Activated naive CD8-positive, alpha-beta T cell treated with anti-CD3 and anti-CD28 coated beads, Interleukin-2, amount 50 U/mL, for 16 hours (primary cell): ENCODE measurements around the gene EBLN1.
"Not testable (repeated sequence)": the region's sequence is repeated elsewhere in the genome, so short reads cannot be mapped to it uniquely, and the experiment has no call there.

Experiments used
- DNase-seq: peaks from one replicate; pipeline ENCODE4 v3.0.0-alpha.2; 2020; ENCODE audit warnings: low read depth, low spot score

EBLN1 gene

GRCh38 chr10:22228167-22228938, 10.5 kb upstream of the EBLN1 start:
- no peak for DNase-seq

- no peak for DNase-seq
These were observed 8.8 kb upstream of the EBLN1 start for GRCh38 chr10:22226599-22226998.

GRCh38 chr10:22222236-22223190, 4.7 kb upstream of the EBLN1 start:
- no peak for DNase-seq

- no peak for DNase-seq
These were observed 1.5 kb upstream of the EBLN1 start for GRCh38 chr10:22219308-22219707.

GRCh38 chr10:22218448-22218847, 633 bp upstream of the EBLN1 start:
- DNase-seq = no peak

DNA sequence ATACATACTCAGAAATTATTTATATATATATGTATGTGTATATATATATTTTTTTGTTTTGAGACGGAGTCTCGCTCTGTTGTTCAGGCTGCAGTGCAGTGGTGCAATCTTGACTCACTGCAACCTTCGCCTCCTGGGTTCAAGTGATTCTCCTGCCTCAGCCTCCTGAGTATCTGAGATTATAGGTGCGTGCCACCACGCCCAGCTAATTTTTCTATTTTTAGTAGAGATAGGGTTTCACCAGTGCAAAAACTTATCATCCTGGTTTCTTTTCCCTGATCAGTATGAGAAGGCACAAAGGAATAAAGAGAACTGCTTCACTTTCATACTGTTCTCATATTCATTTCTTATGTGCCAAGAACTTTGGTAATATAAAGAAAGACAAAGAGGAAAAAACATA, 731 bp downstream of the EBLN1 start:
- not testable (repeated sequence) for DNase-seq

DNA sequence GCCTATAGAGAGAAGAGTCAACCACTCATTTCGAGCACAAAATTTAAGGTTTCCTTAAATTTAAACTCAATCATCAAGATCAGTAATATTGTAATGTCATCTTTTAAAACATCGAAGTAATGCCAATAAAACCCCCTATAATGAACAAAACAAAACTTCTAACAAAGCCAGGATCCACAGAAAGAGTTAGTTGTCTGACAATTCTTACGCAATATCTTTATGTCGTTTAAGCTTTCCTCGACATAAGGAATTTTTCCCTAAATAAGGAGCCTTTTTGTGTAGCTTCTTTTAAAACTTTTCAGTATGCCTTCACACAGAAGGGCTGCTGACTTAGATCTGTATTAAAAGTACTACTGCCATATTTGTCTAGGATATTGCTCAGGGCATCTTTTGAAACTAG, 7.5 kb downstream of the EBLN1 start:
- DNase-seq = no peak

GRCh38 chr10:22193945-22194344, 23.9 kb downstream of the EBLN1 start:
- no peak for DNase-seq

GRCh38 chr10:22185586-22185985, 32.2 kb downstream of the EBLN1 start:
- DNase-seq = no peak

- no peak for DNase-seq
These were observed 33.9 kb downstream of the EBLN1 start for GRCh38 chr10:22183771-22184461.

DNA sequence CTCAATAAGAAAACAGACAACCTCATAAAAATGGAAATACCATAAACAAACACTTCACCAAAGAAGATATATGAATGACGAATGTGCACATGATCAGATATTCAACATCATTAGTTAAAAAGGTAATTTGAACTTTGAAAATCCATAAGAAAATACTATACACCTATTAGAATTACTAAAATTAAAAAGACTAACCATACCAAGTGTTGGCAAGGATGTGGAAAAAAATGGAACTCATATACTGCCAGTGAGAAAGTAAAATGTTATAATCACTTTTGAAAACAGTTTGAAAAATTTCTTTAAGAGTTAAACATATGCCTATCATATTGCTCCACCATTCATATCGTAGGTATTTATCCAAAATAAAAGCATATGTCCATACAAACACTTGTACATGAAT, 37.1 kb downstream of the EBLN1 start:
- no peak for DNase-seq

- DNase-seq = no peak
These were observed 43.4 kb downstream of the EBLN1 start for GRCh38 chr10:22174442-22174841.

GRCh38 chr10:22171131-22171530, 46.7 kb downstream of the EBLN1 start:
- no peak for DNase-seq

GRCh38 chr10:22170582-22170981, 47.2 kb downstream of the EBLN1 start:
- no peak for DNase-seq

DNA sequence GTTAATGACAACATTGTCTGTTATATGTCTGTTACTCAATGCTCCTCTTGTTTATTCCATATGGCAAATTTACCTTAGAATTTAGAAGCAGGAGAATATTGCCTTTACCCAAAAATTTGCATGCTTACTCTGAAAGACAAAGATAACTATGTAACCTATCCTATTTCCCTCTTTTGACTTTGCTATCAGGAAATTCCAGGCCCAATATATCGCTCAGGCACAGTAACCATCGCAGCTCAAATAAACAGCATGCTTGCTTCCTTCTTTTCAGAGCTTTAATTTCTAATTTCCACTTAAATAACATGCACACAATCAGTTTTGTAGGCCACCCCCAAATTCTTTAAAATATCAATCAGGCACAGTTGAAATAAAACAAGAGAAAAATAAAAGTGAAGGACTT, 57.8 kb downstream of the EBLN1 start:
- DNase-seq = no peak

DNA sequence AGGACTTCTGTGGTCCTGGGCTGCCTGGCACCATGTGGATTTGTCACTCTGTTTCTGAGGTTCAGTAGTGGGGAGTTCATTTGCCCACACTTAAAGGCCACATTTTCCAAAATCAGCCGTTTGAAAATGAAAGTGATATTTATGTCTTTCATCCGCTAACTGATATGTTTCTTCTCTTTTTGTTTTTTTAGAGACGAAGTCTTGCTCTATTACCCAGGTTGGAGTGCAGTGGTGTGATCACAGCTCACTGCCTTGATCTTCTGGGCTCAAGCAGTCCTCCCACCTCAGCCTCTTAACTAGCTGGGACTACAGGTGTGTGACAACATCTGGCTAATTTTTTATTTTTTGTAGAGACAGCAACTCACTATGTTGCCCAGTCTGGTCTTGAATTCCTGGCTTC, 58.6 kb downstream of the EBLN1 start:
- no peak for DNase-seq
